Eye (tissue), 1 donor: ENCODE results near the gene ZNF77.
"Not testable (repeated sequence)": the region's sequence is repeated elsewhere in the genome, so short reads cannot be mapped to it uniquely, and the experiment has no call there.

Experiments used
- DNase-seq: peaks from one replicate; pipeline ENCODE4 v3.0.0-alpha.2; 2015

The ZNF77 gene

DNA sequence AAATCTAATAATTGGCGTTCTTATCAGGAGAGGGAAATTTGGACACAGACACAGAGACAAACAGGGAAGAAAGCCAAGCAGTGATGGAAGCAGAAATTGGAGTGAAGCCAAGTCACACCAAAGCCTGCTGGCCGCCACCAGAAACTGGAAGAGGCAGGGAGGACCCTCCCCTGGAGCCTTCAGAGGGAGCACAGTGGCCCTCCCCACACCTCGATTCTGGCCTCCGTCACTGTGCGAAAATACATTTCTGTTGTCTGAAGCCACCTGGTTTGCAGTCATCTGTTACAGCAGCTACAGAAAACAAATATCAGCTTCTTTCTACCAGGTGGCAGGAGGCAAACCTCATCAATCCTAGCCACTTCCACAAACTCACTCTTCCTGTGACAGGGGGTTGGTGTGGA, 24.3 kb upstream of the ZNF77 start:
- DNase-seq, result peak; percentile 78

DNA sequence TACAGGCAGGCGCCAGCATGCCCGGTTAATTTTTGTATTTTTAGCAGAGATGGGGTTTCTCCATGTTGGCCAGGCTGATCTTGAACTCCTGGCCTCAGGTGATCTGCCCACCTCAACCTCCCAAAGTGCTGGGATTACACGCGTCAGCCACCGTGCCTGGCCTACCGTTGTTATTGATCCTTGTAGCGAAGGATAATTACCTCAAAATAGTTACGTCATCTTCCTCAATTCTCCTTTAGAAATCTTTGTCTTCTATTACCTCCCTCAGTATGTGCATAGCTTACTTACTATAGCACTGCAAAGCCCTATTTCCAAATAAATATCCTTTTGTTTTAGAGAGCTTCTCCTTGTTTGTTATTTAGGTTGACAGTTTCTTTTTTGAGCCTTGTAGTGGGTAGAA, 23.2 kb upstream of the ZNF77 start:
- DNase-seq, result no peak

DNA sequence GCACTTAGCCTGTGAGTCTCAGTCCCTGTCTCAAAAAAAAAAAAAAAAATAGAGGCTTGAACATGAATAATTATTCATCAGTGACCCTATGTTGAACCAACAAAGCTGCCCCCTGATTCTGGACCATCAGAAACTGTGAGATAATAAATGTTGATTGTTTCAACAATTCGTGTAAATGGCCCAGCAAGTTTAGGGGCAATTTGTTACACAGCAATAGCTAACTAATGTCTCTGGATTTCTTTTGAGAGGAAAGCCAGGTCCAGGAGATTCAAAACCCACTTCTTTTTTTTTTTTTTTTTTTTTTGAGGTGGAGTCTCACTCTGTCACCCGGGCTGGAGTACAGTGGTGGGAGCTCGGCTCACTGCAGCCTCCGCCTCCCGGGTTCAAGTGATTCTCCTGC, 20.1 kb upstream of the ZNF77 start:
- DNase-seq, result no peak

DNA sequence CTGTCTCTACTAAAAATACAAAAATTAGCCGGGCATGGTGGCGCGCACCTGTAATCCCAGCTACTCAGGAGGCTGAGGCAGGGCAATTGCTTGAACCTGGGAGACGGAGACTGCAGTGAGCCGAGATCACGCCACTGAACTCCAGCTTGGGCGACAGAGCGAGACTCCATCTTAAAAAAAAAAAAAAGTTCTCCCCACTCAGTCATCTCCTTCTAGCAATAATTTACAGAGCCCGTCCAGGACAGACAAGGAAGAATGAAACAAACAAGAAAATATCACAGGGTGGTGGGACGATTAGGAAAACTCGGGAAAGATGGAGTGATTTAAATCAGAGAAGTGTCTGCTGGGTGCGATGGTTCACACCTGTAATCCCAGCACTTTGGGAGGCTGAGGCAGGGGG, 18.9 kb upstream of the ZNF77 start:
- DNase-seq, result not testable (repeated sequence)

DNA sequence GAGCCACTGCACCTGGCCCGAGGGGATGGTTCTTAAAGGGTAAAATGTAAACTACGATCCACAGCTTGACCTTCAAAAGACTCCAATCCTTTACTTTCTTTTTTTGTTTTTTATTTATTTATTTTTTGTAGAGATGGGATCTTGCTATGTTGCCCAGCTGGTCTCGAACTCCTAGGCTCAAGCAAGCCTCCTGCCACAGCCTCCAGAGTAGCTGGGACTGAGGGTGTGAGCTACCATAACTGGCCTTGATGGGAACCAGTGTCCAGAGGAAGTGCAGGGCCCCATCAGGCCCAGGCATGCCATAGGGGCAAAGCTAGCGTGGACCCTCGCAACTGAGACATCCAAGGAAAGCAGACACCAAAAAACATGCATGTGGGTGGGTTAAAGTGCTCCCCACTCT, 18.4 kb upstream of the ZNF77 start:
- no peak for DNase-seq

DNA sequence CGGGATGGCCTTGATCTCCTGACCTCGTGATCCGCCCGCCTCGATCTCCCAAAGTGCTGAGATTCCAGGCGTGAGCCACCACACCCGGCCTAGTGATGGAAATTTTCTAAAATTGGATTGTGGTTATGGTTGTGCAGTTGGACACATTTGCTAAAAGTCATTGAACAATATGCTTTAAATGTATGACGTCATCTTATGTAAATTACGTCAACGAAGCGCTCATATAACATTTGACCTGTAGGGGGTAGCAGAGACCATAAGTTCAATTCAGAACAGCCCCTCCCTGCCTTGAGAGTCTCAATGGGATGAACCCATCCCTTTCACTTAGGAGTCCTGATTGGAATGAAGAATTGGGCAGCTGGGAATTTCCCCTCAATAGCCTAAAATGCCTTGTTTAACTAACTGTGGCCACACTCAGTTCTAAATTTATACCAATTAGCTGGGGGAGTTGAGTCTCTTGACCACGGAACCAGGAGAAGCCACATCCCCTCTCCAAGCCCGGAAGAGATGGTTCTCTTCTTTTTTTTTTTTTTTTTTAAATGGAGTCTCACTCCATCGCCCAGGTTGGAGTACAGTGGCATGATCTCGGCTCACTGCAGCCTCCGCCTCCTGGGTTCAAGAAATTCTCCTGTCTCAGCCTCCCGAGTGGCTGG, 17.4 kb upstream of the ZNF77 start:
- DNase-seq, result peak; percentile 97

DNA sequence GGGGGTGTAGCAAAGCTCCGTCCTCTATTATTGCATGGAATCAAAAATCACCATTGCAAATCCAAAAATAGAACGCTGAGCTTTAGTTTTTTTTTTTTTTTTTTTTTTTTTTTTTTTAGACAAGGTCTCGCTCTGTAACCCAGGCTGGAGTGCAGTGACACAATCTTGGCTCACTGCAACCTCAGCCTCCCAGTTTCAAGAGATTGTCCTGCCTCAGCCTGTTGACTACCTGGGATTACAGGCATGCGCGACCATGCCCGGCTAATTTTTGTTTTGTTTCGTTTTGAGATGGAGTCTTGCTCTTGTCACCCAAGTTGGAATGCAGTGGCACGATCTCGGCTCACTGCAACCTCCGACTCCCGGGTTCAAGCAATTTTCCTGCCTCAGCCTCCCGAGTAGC, 15.3 kb upstream of the ZNF77 start:
- DNase-seq, result no peak

DNA sequence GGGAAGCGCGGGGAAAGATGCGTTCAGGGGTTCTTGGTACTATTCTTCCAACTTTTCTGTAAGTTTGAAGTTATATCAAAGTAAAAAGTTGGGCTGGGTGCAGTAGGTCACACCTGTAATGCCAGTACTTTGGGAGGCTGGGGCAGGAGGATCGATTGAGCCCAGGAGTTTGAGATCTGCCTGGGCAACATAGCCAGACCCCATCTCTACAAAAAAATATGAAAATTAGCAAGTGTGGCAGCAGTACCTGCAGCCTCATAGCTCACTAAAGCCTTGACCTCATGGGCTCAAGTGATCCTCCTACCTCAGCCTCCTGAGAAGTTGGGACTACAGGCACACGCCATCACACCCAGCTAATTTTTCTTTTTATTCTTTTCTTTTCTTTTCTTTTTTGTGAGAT, 12.4 kb upstream of the ZNF77 start:
- no peak for DNase-seq

DNA sequence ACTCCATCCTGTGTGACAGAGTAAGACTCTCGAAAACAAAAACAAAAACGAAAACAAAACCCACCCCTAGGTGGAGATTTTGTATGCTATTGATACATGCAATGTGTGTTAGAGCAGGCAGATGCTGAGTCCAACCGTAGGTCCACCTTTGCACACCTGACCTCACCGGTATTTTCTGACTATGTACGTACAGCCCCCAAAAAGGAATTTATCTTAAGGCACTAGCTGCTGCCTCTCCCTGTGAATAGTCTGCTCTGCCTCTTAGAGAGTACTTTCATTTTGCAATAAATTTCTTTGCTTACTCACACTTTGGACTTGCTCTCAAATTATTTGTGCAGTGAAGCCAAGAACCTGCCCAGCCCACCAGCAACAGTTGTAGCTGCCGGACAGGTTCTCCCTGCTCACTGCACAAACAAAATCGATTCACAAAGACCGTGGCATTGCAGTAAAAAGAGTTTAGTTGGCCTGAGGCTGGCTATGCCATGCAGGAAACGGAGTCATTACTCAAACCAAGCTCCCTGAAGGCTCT, 8.2 kb upstream of the ZNF77 start:
- DNase-seq, result no peak

DNA sequence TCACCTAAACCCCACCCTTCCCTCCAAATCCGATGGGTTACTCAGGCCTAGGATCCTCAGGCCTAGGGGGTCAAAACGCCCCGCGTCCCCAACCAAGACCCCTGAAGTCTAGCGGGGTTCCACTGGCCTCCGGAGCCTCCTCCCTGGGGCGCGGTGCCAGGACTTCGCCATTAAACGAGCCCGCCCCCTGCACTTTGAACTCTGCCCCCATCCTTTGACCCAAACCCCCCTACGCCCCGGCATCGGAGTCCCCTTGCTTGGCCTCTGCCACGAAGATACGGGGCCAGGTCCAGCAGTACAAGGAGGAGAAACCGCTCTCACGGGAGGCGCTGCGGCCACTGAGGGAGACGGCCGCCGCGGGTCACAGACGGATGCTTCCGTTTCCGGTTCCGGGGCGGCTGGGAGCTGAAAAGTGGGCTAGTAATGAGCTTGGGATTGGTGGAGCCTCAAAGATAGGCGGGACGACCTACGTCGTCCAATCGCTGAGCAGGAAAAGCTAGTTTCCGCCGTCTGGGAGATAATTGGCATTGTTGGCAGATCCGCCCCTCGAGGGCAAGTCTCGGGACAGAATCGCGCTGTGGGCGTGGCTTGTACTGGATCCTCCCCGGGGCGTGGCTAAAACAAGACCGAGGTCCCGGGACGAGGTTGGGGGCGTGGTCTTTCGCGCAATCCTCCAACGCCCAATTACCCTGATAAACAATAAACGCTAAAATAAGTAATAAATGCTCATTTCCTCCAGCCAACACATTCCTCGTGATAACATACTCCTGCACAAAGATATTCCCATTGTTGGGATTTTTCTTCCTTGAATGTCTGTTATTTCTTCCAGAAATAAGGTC, 5.7 kb upstream of the ZNF77 start:
- DNase-seq, result peak; percentile 100

DNA sequence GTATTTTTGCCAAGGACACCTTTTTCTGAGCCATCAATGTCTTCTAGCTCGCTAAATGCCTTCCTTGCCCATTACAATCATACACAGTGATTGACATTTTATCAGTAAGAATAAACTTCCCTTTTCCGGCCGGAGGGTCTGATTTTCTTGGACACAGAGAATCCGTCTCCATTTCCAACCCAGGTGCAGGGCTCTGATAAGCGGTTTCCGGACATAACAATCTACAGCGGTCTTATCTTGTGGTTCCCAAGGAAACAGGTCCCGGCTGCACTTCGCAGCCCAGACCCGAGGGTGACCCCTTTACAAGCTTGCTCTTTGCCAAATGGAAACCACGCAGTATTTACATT, 5.1 kb upstream of the ZNF77 start:
- DNase-seq, result no peak

DNA sequence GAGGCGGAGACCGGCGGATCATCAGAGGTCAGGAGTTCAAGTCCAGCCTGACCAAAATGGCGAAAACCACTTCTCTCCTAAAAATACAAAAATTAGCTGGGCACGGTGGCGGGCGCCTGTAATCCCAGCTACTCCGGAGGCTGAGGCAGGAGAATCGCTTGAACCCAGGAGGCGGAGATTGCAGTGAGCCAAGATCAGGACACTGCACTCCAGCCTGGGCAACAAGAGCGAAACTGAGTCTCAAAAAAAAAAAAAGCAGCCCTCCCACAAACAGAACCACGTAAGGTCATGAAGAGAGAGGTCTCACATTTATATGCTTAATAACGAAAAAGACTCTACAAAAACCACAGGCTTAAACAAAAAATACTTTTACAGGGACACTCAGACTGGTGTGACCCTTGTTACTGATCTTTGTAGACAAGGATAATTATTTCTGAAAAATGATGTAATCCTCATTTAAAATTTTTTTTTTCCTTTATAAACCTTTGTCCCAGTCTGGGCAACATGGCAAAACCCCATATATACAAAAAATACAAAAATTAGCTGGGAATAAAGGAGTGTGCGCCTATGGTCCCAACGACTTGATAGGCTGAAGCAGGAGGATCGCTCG, 909 bp upstream of the ZNF77 start:
- DNase-seq, result peak; percentile 22

DNA sequence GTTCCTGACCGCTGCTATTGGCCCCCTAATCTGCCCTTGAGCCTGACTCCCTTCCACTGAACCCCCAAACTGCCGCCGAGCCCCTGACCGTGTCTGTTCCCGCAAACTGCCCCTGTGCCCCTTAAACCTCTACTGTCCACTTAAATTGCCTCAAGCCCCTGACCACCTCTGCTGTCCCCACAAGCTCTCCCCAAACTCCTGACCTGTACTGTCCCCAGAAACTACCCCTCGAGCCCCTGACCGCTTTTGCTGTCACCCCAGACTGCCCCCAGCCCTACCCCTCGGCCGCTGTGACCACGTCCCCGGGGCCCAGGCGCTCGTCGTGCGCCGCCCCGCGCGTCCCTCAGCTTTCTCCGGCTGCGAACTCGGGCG, 382 bp downstream of the ZNF77 start:
- DNase-seq, result no peak

DNA sequence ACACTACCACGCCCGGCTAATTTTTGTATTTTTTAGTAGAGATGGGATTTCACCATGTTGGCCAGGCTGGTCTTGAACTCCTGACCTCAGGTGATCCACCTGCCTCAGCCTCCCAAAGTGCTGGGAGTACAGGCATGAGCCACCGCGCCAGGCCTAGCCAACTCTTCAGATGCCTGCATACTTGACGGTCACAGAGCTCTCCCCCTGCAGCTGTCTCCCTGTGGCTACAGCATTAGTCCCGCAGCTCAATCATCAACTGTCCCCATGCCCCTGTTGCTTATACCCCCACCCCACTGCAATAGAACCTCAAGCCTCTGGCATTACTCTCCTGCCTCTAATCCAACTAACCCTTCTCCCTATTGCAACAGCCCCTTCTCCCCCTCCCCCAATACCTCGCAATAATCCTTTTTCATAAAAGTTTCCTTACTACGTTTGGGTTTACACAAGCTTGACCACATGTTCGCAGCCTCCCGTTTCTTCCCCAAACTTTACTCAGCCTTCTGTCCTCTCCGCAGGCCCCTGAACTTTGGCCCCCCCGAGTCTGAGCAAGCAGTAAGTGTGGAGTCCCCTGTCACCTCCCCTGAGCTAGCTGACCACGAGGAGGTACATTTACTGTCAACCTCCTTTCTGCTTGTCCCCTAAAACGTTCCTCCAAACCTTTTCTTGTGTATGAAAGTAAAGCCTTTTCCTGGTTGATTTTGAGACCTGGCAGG, 1.7 kb downstream of the ZNF77 start:
- DNase-seq, result no peak

DNA sequence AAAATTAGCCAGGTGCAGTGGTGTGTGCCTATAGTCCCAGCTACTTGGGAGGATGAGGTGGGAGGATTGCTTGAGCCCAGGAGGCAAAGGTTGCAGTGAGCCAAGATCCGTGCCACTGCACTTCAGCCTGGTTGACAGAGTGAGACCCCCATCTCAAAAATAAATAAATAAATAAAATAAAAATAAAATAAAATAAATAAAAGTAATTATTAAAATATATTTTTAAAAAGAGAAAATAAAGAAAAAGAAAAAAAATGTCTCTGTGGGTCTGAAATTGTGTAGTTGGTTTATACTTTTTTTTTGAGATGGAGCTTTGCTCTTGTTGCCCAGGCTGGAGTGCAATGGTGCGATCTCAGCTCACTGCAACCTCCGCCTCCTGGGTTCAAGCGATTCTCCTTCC, 8.9 kb downstream of the ZNF77 start:
- DNase-seq, result not testable (repeated sequence)

DNA sequence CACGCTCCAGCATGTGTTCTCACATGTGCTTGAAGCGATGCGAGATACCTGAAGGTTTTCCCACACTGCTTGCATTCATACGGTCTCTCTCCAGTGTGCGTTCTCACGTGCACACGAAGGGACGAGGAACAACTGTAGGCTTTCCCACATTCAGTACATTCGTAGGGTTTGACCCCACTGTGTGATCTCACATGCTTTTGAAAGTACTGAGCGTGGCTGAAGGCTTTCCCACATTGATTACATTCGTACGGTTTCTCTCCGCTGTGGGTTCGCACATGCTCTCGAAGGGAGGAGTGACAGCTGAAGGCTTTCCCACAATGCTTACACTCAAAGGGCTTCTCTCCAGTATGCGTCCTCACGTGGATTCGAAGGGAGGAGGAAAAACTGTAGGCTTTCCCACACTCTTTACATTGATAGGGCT, 11.3 kb downstream of the ZNF77 start:
- DNase-seq, result peak; percentile 17

DNA sequence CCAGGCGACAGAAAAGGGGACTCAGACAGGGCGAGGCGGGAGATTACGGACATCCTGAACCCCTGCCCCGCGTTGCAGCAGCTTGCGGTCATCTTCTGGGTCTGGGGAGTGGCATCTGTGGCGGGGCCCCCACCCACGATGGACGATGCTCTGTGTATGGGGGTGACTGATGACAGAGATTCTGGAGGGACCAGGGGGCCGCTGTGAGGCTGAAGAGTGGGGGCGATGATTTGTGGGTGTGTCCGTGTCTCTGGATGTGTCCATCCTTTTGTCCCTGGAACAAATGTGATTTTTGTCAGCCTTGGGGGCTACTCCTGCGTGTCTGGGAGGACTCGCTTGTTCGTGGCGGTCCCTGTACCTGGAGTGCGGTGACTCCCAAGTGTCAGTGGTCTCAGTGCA, 17.7 kb downstream of the ZNF77 start:
- DNase-seq, result no peak

DNA sequence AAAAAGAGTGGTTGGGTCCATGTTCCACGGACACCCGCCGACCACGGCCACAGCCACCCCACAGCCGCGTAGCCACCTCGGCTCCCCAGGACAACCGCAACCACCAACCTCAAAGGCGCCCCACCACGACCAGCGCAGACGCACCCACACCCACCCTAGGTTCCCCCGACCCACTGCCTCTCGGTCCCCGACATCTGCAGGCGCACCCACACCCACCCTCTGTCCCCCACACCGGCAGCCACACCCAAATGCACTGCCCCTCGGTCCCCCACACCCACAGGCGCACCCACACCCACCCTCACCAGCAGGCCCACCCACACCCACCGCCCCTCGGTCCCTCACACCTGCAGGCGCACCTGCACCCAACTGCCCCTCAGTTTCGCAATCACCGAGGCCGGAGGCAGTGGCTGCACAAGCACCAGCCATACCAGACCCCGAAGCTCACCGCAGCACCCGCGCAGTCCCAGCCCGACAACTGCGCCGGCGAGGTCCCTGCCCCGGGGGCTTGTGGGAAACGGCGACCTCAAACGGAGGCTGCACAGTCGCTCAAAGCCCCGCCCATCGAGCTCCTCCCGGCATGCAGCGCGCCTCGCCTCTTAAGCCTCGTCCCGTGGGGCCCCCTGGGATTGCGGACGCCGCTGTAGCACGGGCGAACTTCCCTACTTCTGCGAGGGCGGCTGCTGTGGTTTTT, 18.3 kb downstream of the ZNF77 start:
- no peak for DNase-seq

DNA sequence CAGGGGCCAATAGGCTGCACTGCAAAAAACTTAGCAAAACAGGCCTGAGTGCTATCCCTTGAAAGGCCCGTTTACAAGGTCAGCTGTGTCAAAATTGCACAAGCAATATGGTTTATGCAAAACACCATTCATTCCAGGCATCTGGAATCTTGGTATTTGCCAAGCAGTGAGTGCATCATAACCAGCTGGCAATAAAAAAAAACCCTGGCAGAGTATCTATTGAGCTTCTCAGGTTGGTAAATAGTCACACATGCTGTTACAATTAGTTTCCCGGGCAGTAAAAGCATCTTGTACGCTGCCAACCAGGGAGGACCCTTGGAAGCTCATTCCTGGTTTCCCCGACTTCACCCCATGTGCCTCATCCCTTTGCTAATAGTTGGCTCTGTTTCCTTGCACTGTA, 21.3 kb downstream of the ZNF77 start:
- DNase-seq, result peak; percentile 24

DNA sequence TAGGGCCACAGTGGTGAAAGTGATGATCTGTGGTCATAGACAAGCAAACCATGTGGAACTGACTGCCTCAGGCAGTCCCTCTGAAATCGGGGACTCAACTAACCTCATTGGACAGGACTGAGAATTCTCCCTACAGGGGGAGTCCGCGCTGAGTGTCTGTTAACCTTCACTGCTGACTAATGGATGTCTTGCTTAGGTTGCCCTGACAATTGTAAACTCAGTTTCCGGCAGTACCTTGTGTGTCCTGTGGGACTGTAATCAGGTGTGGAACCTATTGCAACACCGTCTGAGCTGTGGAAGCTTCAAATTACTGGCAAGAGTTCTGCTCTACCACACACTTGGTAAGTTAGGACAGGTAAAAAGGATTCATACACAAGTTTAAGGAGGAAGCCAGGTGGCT, 21.8 kb downstream of the ZNF77 start:
- peak; percentile 10 for DNase-seq

DNA sequence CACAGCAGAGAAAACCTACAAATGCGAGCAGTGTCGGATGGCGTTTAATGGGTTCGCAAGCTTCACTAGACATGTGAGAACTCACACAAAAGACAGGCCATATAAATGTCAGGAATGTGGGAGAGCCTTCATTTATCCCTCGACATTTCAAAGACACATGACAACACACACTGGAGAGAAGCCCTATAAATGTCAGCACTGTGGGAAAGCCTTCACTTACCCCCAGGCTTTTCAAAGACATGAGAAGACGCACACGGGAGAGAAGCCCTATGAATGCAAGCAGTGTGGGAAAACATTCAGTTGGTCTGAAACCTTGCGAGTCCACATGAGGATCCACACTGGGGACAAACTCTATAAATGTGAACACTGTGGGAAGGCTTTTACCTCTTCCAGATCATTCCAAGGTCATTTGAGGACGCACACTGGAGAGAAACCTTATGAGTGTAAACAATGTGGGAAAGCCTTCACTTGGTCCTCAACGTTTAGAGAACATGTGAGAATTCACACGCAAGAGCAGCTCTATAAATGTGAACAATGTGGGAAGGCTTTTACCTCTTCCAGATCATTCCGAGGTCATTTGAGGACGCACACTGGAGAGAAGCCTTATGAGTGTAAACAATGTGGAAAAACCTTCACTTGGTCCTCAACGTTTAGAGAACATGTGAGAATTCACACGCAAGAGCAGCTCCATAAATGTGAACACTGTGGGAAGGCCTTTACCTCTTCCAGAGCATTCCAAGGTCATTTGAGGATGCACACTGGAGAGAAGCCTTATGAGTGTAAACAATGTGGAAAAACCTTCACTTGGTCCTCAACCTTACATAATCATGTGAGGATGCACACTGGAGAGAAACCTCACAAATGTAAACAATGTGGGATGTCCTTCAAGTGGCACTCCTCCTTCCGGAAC, 27.2 kb downstream of the ZNF77 start:
- DNase-seq, result no peak

DNA sequence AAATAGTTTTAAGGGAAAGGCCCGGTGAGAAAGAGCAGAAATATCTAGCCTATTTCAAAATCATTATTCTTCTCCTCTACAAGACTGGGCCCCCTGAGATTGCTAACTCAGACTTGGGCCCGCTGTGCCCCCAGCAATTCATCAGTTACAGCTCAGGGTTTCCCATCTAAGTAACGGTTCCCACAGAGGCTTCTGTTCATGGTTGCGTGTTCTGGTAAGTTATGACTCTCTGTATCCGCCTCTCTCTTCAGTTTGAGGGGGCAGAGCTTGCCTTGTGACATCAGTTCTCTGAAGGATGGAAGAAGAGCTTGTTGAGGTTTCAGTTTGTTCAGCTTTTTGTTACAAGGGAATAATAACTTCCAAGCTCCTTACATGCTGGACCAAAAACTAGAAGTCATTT, 32.5 kb downstream of the ZNF77 start:
- DNase-seq, result no peak
